HS-5 (cell line): ENCODE measurements around the gene SPESP1.

Experiments used
- DNase-seq: peaks from one replicate; pipeline ENCODE4 v3.0.0-alpha.2; 2012; ENCODE audit warnings: low read depth

SPESP1 gene

DNA sequence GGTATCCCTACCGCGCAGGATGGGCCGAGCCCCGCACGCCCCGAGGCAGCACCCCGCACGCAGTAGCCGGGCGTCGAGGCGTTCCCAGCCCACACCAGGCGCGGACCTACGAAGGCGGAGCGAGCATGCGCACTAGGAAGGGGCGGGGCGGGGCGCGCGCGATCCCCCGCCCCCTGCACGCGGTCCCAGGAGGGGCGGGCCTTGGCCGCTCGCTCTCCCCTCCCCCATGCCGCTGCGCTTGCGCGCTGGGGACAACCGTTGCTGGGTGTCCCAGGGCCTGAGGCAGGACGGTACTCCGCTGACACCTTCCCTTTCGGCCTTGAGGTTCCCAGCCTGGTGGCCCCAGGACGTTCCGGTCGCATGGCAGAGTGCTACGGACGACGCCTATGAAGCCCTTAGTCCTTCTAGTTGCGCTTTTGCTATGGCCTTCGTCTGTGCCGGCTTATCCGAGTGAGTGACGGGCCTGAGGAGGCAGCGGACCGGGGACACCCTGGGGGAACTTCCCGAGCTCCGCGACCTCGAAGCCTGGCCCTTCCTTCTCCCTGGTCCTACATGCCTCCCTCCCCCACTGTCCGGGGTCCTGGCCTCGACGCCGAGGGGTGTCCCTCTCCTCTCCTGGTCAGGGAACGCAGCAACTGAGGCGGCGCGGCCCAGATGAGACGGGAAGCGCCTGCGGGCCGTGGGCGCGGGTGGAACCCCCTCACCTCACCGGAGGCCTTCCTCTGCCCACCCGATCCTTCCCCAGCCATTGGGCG is at the start of gene SPESP1:
Gene SPESP1 (plus strand): TSS at position 258 of the 755 bp plus-strand sequence. CDS start 129 bp downstream, at position 387.
- DNase-seq, result peak; percentile 34

- DNase-seq, result peak; percentile 20
Observed at GRCh38 chr15:68885070-68885469, 45.3 kb upstream of the SPESP1 start.

GRCh38 chr15:68887120-68887519 is 43.2 kb upstream of the SPESP1 start:
- no peak for DNase-seq

- no peak for DNase-seq
Observed at GRCh38 chr15:68887819-68888218, 42.5 kb upstream of the SPESP1 start.

- no peak for DNase-seq
Observed at GRCh38 chr15:68888419-68888818, 41.9 kb upstream of the SPESP1 start.

DNA sequence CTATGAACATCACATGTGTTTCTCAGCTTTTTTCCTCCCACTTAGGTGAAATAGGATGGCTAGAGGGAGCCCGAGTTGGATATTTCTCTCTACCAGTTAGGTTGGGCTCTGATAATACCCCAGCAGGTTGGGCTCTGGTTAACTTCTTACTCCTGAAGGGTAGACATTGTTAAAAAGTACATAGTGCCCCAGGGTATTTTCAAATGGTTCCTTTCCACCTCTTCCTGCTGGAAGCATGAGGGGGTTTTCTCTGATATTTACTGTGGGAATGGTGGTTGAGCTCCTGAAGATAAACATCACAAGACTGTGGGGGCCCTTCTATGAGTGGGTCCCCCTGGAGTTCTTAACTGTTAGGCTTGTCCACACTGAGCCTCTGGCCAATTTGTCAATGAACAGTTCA is 36.1 kb upstream of the SPESP1 start:
- no peak for DNase-seq

GRCh38 chr15:68896178-68896577 is 34.1 kb upstream of the SPESP1 start:
- DNase-seq, result no peak

DNA sequence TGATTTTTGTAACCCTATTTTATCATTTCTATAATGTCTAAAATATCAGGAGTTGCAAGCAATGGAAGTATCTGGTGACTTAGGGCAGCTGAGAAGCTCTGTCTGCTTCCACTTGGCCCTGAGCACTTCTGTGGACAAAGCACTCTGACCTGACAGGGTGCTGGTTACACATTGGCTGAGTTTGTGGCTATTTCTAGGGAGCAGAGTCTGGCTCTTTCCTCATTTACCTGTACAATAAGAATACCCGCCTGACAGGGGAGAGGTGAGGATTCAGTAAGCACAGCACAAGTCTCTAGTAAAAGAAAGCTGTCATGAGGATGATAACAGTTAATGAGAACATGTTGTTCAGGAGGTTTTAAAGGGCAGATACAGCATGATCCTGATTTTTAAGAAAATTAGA is 33.3 kb upstream of the SPESP1 start:
- DNase-seq, result no peak

GRCh38 chr15:68900027-68900426 is 30.3 kb upstream of the SPESP1 start:
- DNase-seq, result no peak

DNA sequence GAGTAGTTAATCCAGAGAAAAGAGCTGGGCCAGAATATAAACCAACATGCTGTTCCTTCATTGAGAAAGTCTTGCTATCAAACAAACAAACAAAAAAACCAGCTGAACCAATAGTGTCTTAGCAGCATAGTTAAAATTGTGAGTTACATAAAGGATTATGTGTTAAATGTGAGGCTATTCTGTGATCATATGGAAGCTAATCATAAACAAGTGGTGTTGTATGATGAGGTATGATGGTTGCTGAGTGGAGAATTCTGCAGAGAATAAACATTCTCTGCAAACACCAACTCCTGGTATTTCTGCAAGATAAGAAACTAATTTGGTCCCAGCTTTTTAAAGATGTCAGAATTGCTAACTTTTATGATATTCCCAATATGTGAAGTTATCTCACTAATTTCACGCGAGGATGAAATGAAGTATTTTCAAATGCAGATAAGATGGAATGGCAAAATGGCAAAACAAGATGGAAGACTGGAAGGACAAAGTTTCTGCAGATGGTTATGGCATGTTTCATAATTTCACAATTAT is 22.9 kb upstream of the SPESP1 start:
- no peak for DNase-seq

- no peak for DNase-seq
Observed at GRCh38 chr15:68909601-68910100, 20.7 kb upstream of the SPESP1 start.

DNA sequence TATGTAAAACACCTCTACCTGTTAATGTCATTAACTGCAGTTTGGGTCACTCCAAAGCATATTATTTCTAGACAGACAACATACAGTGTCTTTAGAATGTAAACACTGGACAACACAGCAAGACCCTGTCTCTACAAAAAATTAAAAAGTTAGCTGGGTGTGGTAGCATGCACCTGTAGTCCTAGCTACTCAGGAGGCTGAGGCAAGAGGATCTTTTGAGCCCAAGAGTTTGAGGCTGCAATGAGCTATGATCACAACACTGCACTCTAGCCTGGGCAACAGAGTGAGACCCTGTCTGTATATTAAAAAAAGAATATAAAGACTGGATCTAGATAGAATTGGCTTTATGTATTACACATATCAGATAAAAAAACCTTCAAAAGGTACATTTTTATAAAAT is 20.0 kb upstream of the SPESP1 start:
- DNase-seq, result no peak

DNA sequence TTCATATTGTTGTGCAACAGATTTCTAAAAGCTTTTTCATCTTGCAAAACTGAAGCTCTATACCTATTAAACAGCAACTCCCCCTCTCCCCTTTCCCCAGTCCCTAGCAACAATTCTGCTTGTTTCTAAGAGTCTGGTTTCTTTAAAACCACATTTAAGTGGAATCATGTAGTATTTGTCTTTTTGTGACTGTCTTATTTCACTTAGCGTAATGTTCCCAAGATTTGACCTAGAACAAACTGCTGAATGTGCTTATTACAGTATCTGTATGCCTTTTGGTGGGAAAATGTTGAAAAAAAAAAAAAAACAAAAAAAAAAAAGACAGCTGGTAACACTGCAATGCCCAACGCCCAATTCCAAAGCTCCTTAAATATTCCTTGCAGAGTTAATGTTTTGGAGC is 19.5 kb upstream of the SPESP1 start:
- DNase-seq, result no peak

DNA sequence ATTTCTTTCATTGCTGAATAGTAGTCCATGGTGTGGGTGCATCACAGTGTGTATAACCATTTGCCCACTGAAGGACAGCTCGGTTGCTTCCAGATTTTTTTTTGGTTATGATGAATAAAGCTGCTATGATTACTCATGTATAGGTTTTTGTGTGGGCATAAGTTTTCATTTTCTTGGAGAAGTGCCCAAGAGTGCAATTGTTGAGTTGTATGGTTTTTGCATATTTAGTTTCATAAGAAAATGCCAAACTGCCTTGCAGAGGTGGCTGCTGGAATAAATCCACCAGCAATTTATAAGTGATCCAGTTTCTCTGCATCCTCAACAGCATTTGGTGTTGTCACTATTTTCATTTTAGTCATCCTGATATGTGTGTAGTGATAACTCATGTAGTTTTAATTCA is 8.4 kb upstream of the SPESP1 start:
- no peak for DNase-seq

GRCh38 chr15:68924866-68925560 is 5.3 kb upstream of the SPESP1 start:
- DNase-seq, result peak; percentile 45

- no peak for DNase-seq
Observed at GRCh38 chr15:68933001-68933400, 2.7 kb downstream of the SPESP1 start.

DNA sequence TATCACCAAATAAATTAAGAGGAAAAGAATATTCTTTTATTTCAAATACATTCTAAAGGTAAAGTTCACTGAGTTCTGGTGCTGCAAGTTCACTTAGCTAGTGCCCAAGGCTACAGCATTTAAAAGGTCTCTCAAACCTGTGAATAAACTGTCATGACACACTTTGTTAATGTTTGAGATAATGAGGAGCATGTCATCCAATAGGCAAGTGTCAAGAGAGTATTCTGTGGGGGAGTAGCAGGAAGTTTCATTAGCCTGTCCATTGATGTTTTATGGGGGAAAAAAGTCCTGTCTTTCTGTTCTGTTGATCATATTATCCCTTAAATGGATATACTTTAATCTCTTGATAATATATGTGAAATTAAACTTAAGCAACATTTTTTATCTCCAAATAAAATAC is 4.0 kb downstream of the SPESP1 start:
- DNase-seq, result no peak

DNA sequence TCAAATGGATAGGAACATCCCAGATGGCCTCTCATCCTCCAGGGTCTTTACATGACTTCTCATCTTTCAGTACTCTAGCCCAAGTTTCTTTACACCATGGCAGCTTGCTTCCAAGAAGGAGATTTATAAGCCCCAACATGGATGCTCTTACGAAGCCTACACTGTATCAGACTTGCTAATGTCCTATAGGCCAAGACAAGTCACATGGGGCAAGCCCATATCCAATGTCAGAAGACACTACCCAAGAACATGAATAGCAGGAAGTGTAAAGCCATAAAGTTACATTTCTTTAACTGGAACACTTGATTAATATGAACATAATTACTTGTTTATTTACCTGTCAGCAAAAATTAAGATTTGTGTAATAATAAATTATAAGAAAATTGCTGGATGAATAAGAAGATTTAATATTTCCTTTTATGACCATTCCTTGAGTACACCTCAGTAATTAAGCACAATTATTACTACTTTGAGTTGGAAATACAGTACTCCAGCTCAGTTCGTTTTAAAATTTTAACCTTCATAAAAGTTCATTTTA is 5.1 kb downstream of the SPESP1 start:
- DNase-seq, result no peak

DNA sequence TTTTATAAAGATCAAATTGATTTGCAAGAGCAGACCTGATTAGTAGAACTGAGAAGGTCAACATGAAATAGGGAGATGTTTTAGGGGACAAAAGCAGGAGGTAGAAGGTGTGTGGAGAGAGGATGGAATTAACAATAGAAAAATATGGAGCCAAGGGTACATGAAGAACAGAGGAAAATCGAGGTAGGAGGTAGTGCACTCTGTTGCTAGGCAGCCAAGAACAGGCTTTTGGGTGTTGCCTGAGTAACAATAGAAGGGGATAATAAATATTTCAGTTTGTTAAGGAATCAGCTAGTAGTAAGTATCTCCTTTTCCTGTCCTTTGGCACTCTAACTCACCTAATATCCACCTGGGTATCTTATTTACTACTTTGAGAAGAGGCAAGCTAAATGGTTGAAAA is 9.2 kb downstream of the SPESP1 start:
- DNase-seq, result no peak

GRCh38 chr15:68951813-68952212 is 21.5 kb downstream of the SPESP1 start:
- no peak for DNase-seq

GRCh38 chr15:68957696-68958095 is 27.4 kb downstream of the SPESP1 start:
- DNase-seq, result no peak

DNA sequence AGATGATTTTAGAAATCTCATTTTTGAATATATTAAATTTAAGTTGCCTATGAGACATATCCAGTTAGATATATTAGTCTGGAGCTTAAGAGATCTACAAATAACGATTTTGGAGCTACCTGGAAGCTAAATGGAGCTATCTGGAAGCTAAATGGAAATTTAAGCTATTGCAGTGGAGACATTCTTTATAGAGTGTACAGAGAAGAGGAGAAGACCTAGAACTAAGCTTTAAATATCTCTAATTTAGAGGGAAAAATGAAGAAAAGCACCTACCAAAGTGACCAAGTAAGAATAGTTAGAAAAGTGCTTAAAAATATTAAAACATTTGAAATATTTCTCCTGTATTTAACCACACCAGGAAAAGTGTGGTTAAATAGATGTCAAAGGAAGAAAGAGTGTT is 28.3 kb downstream of the SPESP1 start:
- no peak for DNase-seq

GRCh38 chr15:68962465-68962864 is 32.1 kb downstream of the SPESP1 start:
- no peak for DNase-seq
